RWPE2 (cell line): ENCODE measurements around the gene SAMD11.
A peak's percentile ranks its signal among the peaks of the same experiment; 100 is the strongest.

Source experiments
- ATAC-seq: fragments of 200-7000 bp; cut with Tn5 transposase; 3 replicates; pipeline ENCODE4 v1.9.1; 2021; ENCODE audit warnings: low read depth
- DNase-seq: peaks from one replicate; pipeline ENCODE4 v3.0.0-alpha.2; 2020; ENCODE audit warnings: low spot score
- H3K27ac ChIP-seq: fragments of 450-650 bp; 2 replicates; pipeline ENCODE4 v1.5.1; 2017; ENCODE audit warnings: mild to moderate bottlenecking; ENCODE audit not compliant: poor library complexity, severe bottlenecking
- H3K27me3 ChIP-seq: fragments of 250-450 bp; sonication (Bioruptor Pico); 2 replicates; pipeline ENCODE4 v1.5.1; 2021; ENCODE audit warnings: mild to moderate bottlenecking, moderate library complexity; ENCODE audit not compliant: insufficient read depth, poor library complexity, severe bottlenecking
- H3K36me3 ChIP-seq: fragments of 250-450 bp; sonication (Bioruptor Pico); 2 replicates; pipeline ENCODE4 v1.5.1; 2020; ENCODE audit warnings: low read depth, mild to moderate bottlenecking, moderate library complexity
- H3K4me1 ChIP-seq: fragments of 250-450 bp; sonication (Bioruptor Pico); 2 replicates; pipeline ENCODE4 v1.5.1; 2021; ENCODE audit warnings: mild to moderate bottlenecking, moderate library complexity; ENCODE audit not compliant: insufficient read depth, poor library complexity, severe bottlenecking
- H3K4me3 ChIP-seq: fragments of 250-450 bp; sonication (Bioruptor Pico); 2 replicates; pipeline ENCODE4 v1.5.1; 2021; ENCODE audit warnings: mild to moderate bottlenecking, moderate library complexity; ENCODE audit not compliant: severe bottlenecking
- H3K9me3 ChIP-seq: fragments of 250-450 bp; sonication (Bioruptor Pico); 2 replicates; pipeline ENCODE4 v1.5.1; 2021; ENCODE audit warnings: mild to moderate bottlenecking, moderate library complexity; ENCODE audit not compliant: severe bottlenecking
- CTCF ChIP-seq: fragments of 450-650 bp; IDR thresholded peaks from one replicate; pipeline ENCODE4 v1.5.1; 2017; ENCODE audit warnings: mild to moderate bottlenecking, moderate library complexity; ENCODE audit not compliant: poor library complexity, severe bottlenecking

The SAMD11 gene

GRCh38 chr1:958823-959730, 35.4 kb downstream of the SAMD11 start, which contains the start of gene NOC2L:
NOC2L (minus strand) TSS chr1:959256; CDS start chr1:959240, 16 bp downstream.
- peak; percentile 86 for ATAC-seq
- H3K27me3 ChIP-seq = no peaks in the 10 kb centered on the region
- peak; percentile 87 for DNase-seq
- TF ChIP-seq CTCF = no peak
- peaks cover 29% of the 10 kb centered on the region for H3K36me3 ChIP-seq
- no peaks in the 10 kb centered on the region for H3K9me3 ChIP-seq
- peak within 1 kb of the TSS; percentile 100 for H3K4me3 ChIP-seq
- H3K4me1 ChIP-seq = peaks cover 7% of the 10 kb centered on the region
- H3K27ac ChIP-seq = peak within 1 kb of the TSS; percentile 28

- ATAC-seq = peak; percentile 6; the same call in 1 of the 3 replicates
- H3K36me3 ChIP-seq = peaks cover 24% of the 10 kb centered on the region
Observed at GRCh38 chr1:959731-960362, 36.1 kb downstream of the SAMD11 start.

GRCh38 chr1:960363-961131, 36.8 kb downstream of the SAMD11 start, which contains the start of gene KLHL17:
KLHL17 (plus strand) TSS chr1:960584; CDS start chr1:960694, 110 bp downstream.
- Histone ChIP-seq H3K4me1 (peaks cover 7% of the 10 kb centered on the region), H3K27me3 (no peaks in the 10 kb centered on the region), H3K36me3 (peaks cover 25% of the 10 kb centered on the region), H3K9me3 (no peaks in the 10 kb centered on the region), H3K27ac (peak within 1 kb of the TSS; percentile 38), H3K4me3 (peak within 1 kb of the TSS; percentile 100)
- no peak for TF ChIP-seq CTCF
- ATAC-seq (peak; percentile 69), DNase-seq (no peak)

More at GRCh38 chr1:959731-960362, 36.1 kb downstream of the SAMD11 start:
- H3K27me3 ChIP-seq = no peaks in the 10 kb centered on the region
- H3K4me3 ChIP-seq = peak overlapping the region; percentile 100
- no peak for DNase-seq
- no peak for TF ChIP-seq CTCF
- no peaks in the 10 kb centered on the region for H3K9me3 ChIP-seq
- peaks cover 7% of the 10 kb centered on the region for H3K4me1 ChIP-seq
- no peak overlapping the region for H3K27ac ChIP-seq

- Histone ChIP-seq H3K9me3 (no peaks in the 10 kb centered on the region), H3K4me3 (peak overlapping the region; percentile 100), H3K36me3 (peaks cover 20% of the 10 kb centered on the region), H3K27me3 (no peaks in the 10 kb centered on the region), H3K27ac (peak overlapping the region; percentile 38), H3K4me1 (peaks cover 7% of the 10 kb centered on the region)
- ATAC-seq = no peak
- no peak for TF ChIP-seq CTCF
- DNase-seq = no peak
Observed at GRCh38 chr1:961132-961669, 37.5 kb downstream of the SAMD11 start.
